Activated naive CD4-positive, alpha-beta T cell treated with Interleukin-2 at 50 U/mL for 16 hours (primary cell): ENCODE measurements around the gene TTLL11.
"Not testable (repeated sequence)": the region's sequence is repeated elsewhere in the genome, so short reads cannot be mapped to it uniquely, and the experiment has no call there.

Source experiments
- DNase-seq: peaks from one replicate; pipeline ENCODE4 v3.0.0-alpha.2; 2020

Gene TTLL11

GRCh38 chr9:121896545-121896943, 196.6 kb downstream of the TTLL11 start:
- no peak for DNase-seq

- no peak for DNase-seq
Observed at GRCh38 chr9:121895818-121896544, 197.1 kb downstream of the TTLL11 start.

GRCh38 chr9:121895358-121895757, 197.8 kb downstream of the TTLL11 start:
- DNase-seq, result no peak

GRCh38 chr9:121894380-121894779, 198.7 kb downstream of the TTLL11 start:
- DNase-seq, result not testable (repeated sequence)

GRCh38 chr9:121893786-121894185, 199.3 kb downstream of the TTLL11 start:
- no peak for DNase-seq

- no peak for DNase-seq
Observed at GRCh38 chr9:121892706-121893105, 200.4 kb downstream of the TTLL11 start.

GRCh38 chr9:121890746-121891145, 202.4 kb downstream of the TTLL11 start:
- DNase-seq, result no peak

GRCh38 chr9:121889990-121890563, 203.0 kb downstream of the TTLL11 start:
- DNase-seq, result no peak

- no peak for DNase-seq
Observed at GRCh38 chr9:121888438-121888775, 204.7 kb downstream of the TTLL11 start.

GRCh38 chr9:121887553-121888437, 205.3 kb downstream of the TTLL11 start:
- no peak for DNase-seq

GRCh38 chr9:121886759-121887485, 206.2 kb downstream of the TTLL11 start:
- DNase-seq, result no peak

- DNase-seq, result no peak
Observed at GRCh38 chr9:121885345-121885901, 207.7 kb downstream of the TTLL11 start.

- no peak for DNase-seq
Observed at GRCh38 chr9:121884057-121884541, 209.0 kb downstream of the TTLL11 start.

- no peak for DNase-seq
Observed at GRCh38 chr9:121883281-121884056, 209.6 kb downstream of the TTLL11 start.

- DNase-seq, result no peak
Observed at GRCh38 chr9:121881920-121882500, 211.1 kb downstream of the TTLL11 start.

- no peak for DNase-seq
Observed at GRCh38 chr9:121880343-121880898, 212.7 kb downstream of the TTLL11 start.

- no peak for DNase-seq
Observed at GRCh38 chr9:121878271-121878822, 214.8 kb downstream of the TTLL11 start.

- no peak for DNase-seq
Observed at GRCh38 chr9:121876658-121877271, 216.3 kb downstream of the TTLL11 start.

GRCh38 chr9:121876255-121876654, 216.9 kb downstream of the TTLL11 start:
- no peak for DNase-seq

GRCh38 chr9:121874524-121874923, 218.6 kb downstream of the TTLL11 start:
- no peak for DNase-seq
